K562 (cell line): Measurements from ENCODE around the gene TEX9. TPM values are rescaled to one million over a fixed set of nuclear protein-coding genes. Genes with fewer than 3 reads are reported as not detected.

Experiments used
- BCOR ChIP-seq: fragments of 450-650 bp; IDR thresholded peaks from 2 replicates; pipeline ENCODE4 v1.6.1; 2016
- CC2D1A ChIP-seq: fragments of 450-650 bp; IDR thresholded peaks from 2 replicates; pipeline ENCODE4 v1.6.1; 2017; ENCODE audit warnings: mild to moderate bottlenecking
- CCNT2 ChIP-seq: IDR thresholded peaks from 2 replicates; pipeline ENCODE4 v1.6.1; 2011; ENCODE audit warnings: borderline replicate concordance, low read depth, mild to moderate bottlenecking, moderate library complexity, mixed read lengths, low read length; ENCODE audit not compliant: insufficient read length; ENCODE audit errors: extremely low read depth
- DDX20 ChIP-seq: fragments of 450-650 bp; IDR thresholded peaks from 2 replicates; pipeline ENCODE4 v1.6.1; 2016; ENCODE audit warnings: missing genetic modification characterization, low read depth, mild to moderate bottlenecking, missing compliant biosample characterization, moderate library complexity
- DMBX1 ChIP-seq: fragments of 250-450 bp; sonication (Bioruptor Pico); IDR thresholded peaks from 2 replicates; pipeline ENCODE4 v1.8.0; 2022; ENCODE audit warnings: inconsistent platforms, mild to moderate bottlenecking, moderate library complexity, borderline replicate concordance
- ETV1 ChIP-seq: fragments of 450-650 bp; conservative IDR thresholded peaks from 2 replicates; pipeline ENCODE4 v1.6.1; 2016; ENCODE audit warnings: missing genetic modification characterization, control low read depth, low read depth, missing compliant biosample characterization
- FOSL1 ChIP-seq: fragments of 200-800 bp; sonication (Bioruptor generic); conservative IDR thresholded peaks from 2 replicates; pipeline ENCODE4 v1.6.1; 2016; ENCODE audit warnings: missing genetic modification characterization, missing compliant biosample characterization
- HMG20B ChIP-seq: fragments of 250-450 bp; sonication (Bioruptor Pico); IDR thresholded peaks from 2 replicates; pipeline ENCODE4 v1.5.0; 2021; ENCODE audit warnings: mild to moderate bottlenecking
- HNRNPL ChIP-seq: fragments of 200-400 bp; formaldehyde crosslinking; IDR thresholded peaks from 2 replicates; pipeline ENCODE4 v1.6.1; 2017; ENCODE audit warnings: low read depth, mild to moderate bottlenecking, low read length
- KDM1A ChIP-seq, 2 experiments: fragments of 450-650 bp; IDR thresholded peaks; 2 replicates each; pipeline ENCODE4 v1.6.1; 2016; ENCODE audit warnings: mild to moderate bottlenecking in 2 of 2
- MIER1 ChIP-seq: fragments of 450-650 bp; IDR thresholded peaks from 2 replicates; pipeline ENCODE4 v1.6.1; 2016; ENCODE audit warnings: antibody characterized with exemption, mild to moderate bottlenecking, low read depth
- NCOA4 ChIP-seq: fragments of 450-650 bp; IDR thresholded peaks from 2 replicates; pipeline ENCODE4 v1.6.1; 2018; ENCODE audit warnings: mild to moderate bottlenecking; ENCODE audit not compliant: partially characterized antibody
- NR1H2 ChIP-seq: sonication (generic); formaldehyde crosslinking; IDR thresholded peaks from 2 replicates; pipeline ENCODE4 v1.4.0; 2020; ENCODE audit warnings: mild to moderate bottlenecking, missing genetic modification reagents
- POLR3A ChIP-seq: IDR thresholded peaks from 2 replicates; pipeline ENCODE4 v1.6.1; 2011; ENCODE audit warnings: borderline replicate concordance, mild to moderate bottlenecking, moderate library complexity; ENCODE audit not compliant: insufficient read length, insufficient read depth; ENCODE audit errors: extremely low read depth
- PPARD ChIP-seq: fragments of 250-450 bp; sonication (Bioruptor Pico); IDR thresholded peaks from 2 replicates; pipeline ENCODE4 v1.8.0; 2022; ENCODE audit warnings: inconsistent platforms, mild to moderate bottlenecking, moderate library complexity
- SMAD1 ChIP-seq: fragments of 150-350 bp; IDR thresholded peaks from 2 replicates; pipeline ENCODE4 v1.6.1; 2014; ENCODE audit warnings: low read length, low read depth; ENCODE audit not compliant: partially characterized antibody
- STAT5A ChIP-seq: IDR thresholded peaks from 2 replicates; pipeline ENCODE4 v1.6.1; 2012; ENCODE audit warnings: low read length, inconsistent platforms, borderline replicate concordance
- TAF9B ChIP-seq: fragments of 450-650 bp; IDR thresholded peaks from 2 replicates; pipeline ENCODE4 v1.6.1; 2018; ENCODE audit warnings: mild to moderate bottlenecking; ENCODE audit not compliant: partially characterized antibody
- XRCC5 ChIP-seq: fragments of 200-400 bp; formaldehyde crosslinking; IDR thresholded peaks from 2 replicates; pipeline ENCODE4 v1.6.1; 2017; ENCODE audit warnings: low read depth, mild to moderate bottlenecking, low read length
- ZKSCAN8 ChIP-seq: fragments of 200-800 bp; sonication (Bioruptor generic); IDR thresholded peaks from 2 replicates; pipeline ENCODE4 v1.6.1; 2016; ENCODE audit warnings: missing genetic modification characterization, missing compliant biosample characterization
- ZNF23 ChIP-seq: fragments of 250-450 bp; sonication (Bioruptor Pico); IDR thresholded peaks from 2 replicates; pipeline ENCODE4 v1.4.0; 2020; ENCODE audit warnings: mild to moderate bottlenecking
- ZNF274 ChIP-seq: IDR thresholded peaks from 2 replicates; pipeline ENCODE4 v1.6.1; 2011; ENCODE audit warnings: low read depth, mild to moderate bottlenecking, low read length, moderate library complexity, borderline replicate concordance
- polyA plus RNA-seq, 8 experiments: library from polyadenylated mRNA; depleted of rRNA in 4 of 8; stranded (reverse) in 5 of 8; unstranded in 3 of 8; fragments of >200 nt; fragmentation: Nextera tagmentation in 2 of 8; fragmentation: Illumina TruSeq in 1 of 8; extraction: Ambion mirVana in 2 of 8; extraction: Trizol in 1 of 8; gene quantifications; 2 replicates each; pipeline versions ENCODE4 v1.2.1 to v1.2.3, GENCODE V29; 2011 to 2014; ENCODE audit warnings: inconsistent platforms in 1 of 8, missing spikeins in 1 of 8
- total RNA-seq, 7 experiments: library from RNA; depleted of rRNA in 6 of 7; stranded (reverse); fragments of >200 nt in 6 of 7; fragmentation: Illumina TruSeq in 2 of 7; extraction: Trizol in 2 of 7; gene quantifications; 2 replicates each; pipeline versions ENCODE4 v1.2.1 to v1.2.3, GENCODE V29; 2011 to 2021; ENCODE audit warnings: low replicate concordance in 1 of 7
- TF ChIP-seq, protein P1 (sequence below): sonication (generic); formaldehyde crosslinking; IDR thresholded peaks from 2 replicates; pipeline ENCODE4 v1.8.1; 2023; ENCODE audit warnings: mild to moderate bottlenecking, missing genetic modification reagents
- TF ChIP-seq, protein P2 (sequence below): fragments of 250-450 bp; sonication (Bioruptor Pico); IDR thresholded peaks from 2 replicates; pipeline ENCODE4 v1.8.0; 2022; ENCODE audit warnings: inconsistent platforms
- TF ChIP-seq, protein P3 (sequence below): fragments of 450-650 bp; IDR thresholded peaks from 2 replicates; pipeline ENCODE4 v1.6.1; 2016; ENCODE audit warnings: missing biosample characterization, missing genetic modification characterization

The TEX9 gene
- total and polyA plus RNA-seq, 9 of the 15 experiments (the other 6 are each of a cell fraction or from before 2014, with no cell fraction given): 0.93 to 3.6 (median 2.4) TPM

DNA sequence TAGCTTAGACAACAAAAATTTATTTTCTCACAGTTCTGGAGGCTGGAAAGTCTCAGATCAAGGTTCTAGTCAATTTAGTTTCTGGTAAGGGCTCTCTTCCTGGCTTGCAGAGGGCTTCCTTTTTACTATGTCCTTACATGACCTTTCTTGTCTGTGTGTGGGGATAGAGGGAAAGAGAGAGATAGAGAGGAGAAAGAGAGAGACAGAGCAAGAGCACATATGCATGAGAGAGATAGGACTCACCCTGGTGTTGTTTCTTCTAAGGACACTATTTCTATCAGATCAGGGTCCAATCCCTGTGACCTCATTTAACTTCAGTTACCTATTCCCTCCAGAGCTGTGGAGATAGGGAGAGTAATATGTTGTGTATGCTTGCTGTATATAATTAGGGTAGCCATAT, 44.9 kb upstream of the TEX9 start (continued):
- TF ChIP-seq CCNT2 (peak; percentile 21), DMBX1 (CRISPR knock-in tag) (peak; percentile 27; the same call in 1 of the 2 replicates), ETV1 (tag) (no peak), TAF9B (peak; percentile 18), DDX20 (tag) (no peak), MIER1 (no peak), STAT5A (no peak), KDM1A (IDR thresholded peaks at IDR 0.05) (peak; percentile 62 to 69; a peak in 3 of 4 replicates), FOSL1 (tag) (no peak), ZNF23 (no peak), PPARD (CRISPR knock-in tag) (no peak), HNRNPL (no peak), XRCC5 (no peak), CC2D1A (peak; percentile 60; the same call in 1 of the 2 replicates), BCOR (no peak), HMG20B (CRISPR knock-in tag) (no peak), NCOA4 (no peak), ZNF274 (no peak), SMAD1 (no peak), ZKSCAN8 (no peak), POLR3A (no peak), NR1H2 (CRISPR knock-in tag) (no peak)
- TF ChIP-seq, protein P1, sequence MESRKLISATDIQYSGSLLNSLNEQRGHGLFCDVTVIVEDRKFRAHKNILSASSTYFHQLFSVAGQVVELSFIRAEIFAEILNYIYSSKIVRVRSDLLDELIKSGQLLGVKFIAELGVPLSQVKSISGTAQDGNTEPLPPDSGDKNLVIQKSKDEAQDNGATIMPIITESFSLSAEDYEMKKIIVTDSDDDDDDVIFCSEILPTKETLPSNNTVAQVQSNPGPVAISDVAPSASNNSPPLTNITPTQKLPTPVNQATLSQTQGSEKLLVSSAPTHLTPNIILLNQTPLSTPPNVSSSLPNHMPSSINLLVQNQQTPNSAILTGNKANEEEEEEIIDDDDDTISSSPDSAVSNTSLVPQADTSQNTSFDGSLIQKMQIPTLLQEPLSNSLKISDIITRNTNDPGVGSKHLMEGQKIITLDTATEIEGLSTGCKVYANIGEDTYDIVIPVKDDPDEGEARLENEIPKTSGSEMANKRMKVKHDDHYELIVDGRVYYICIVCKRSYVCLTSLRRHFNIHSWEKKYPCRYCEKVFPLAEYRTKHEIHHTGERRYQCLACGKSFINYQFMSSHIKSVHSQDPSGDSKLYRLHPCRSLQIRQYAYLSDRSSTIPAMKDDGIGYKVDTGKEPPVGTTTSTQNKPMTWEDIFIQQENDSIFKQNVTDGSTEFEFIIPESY (CRISPR knock-in tag): no peak
- TF ChIP-seq, protein P2, sequence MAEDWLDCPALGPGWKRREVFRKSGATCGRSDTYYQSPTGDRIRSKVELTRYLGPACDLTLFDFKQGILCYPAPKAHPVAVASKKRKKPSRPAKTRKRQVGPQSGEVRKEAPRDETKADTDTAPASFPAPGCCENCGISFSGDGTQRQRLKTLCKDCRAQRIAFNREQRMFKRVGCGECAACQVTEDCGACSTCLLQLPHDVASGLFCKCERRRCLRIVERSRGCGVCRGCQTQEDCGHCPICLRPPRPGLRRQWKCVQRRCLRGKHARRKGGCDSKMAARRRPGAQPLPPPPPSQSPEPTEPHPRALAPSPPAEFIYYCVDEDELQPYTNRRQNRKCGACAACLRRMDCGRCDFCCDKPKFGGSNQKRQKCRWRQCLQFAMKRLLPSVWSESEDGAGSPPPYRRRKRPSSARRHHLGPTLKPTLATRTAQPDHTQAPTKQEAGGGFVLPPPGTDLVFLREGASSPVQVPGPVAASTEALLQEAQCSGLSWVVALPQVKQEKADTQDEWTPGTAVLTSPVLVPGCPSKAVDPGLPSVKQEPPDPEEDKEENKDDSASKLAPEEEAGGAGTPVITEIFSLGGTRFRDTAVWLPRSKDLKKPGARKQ (CRISPR knock-in tag): no peak
- TF ChIP-seq, protein P3, sequence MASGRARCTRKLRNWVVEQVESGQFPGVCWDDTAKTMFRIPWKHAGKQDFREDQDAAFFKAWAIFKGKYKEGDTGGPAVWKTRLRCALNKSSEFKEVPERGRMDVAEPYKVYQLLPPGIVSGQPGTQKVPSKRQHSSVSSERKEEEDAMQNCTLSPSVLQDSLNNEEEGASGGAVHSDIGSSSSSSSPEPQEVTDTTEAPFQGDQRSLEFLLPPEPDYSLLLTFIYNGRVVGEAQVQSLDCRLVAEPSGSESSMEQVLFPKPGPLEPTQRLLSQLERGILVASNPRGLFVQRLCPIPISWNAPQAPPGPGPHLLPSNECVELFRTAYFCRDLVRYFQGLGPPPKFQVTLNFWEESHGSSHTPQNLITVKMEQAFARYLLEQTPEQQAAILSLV: no peak
